C1 segment of cervical spinal cord (tissue), 14 donors: ENCODE data around the gene AGO4.
"Not testable (repeated sequence)": the region's sequence is repeated elsewhere in the genome, so short reads cannot be mapped to it uniquely, and the experiment has no call there.

Experiments used
- DNase-seq, 14 donors: peaks; one replicate each; lab custom pipeline; 2025; lab: John Stamatoyannopoulos, UW

Gene AGO4

DNA sequence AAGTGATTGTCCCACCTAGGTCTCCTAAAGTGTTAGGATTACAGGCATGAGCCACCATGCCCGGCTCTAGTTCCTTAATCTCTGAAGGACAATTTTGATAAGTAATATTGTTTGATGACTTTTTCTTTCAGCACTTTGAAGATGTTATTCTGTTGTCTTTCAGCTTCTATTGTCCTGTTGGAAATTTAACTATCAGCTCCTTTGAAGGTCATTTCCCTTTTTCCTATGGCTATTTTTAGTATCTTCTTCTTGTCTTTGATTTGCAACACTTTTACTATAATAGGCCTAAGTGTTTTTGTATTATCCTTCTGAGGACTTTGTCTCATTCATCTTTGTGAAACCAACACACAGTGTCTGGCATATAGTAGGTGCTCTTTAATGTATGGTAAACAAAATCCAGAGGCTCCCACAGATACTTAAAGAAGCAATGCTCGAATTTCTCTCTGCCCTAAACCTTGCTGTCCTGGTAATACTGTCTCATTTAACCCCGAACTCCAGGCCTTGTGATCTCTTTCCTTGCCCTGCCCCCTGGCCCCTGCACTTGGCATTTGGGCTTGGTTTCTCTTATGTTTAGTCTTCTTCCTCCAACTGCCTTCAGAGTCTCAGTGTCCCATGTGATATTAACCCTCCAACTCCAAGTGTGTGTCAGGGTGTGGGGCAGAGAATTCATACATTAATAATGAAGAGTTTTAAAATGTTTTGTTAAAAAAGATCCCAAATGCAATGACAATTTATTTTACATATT, 56.2 kb downstream of the AGO4 start:
- no peak for DNase-seq

DNA sequence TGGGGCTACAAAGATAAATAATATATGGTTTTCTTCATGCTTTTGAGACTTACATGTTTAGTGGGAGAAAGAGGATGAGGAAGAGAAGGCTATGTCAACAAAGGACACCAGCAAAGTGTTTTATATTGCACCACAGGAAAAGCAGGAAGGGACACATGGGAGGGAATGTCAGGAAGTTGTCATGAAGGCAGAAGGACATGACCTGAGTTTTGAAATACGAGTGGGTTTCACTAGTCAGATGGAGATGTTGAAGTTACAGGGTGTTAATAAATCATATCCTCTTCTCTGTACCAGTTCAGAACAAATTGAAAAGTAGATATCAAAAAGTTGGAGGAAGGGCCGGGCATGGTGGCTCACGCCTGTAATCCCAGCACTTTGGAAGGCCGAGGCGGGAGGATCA, 57.0 kb downstream of the AGO4 start:
- no peak for DNase-seq

DNA sequence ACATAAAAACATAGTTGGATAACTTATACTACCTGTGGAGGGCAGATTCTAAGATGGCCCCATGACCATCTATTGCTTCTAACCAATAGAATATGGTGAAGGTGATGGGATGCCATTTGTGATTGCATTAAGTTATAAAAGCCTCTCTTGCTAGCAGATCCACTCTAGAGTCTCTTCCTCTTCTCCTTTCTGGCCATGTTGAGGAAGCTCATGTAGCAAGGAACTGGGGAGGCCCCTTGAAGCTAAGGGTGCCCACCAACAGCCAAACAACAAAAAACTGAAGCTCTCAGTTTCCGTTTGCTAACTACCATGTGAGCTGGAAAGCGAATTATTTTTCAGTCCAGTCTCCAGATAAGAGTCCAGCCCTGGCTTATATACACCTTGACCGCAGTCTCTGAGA, 59.2 kb downstream of the AGO4 start:
- no peak for DNase-seq

DNA sequence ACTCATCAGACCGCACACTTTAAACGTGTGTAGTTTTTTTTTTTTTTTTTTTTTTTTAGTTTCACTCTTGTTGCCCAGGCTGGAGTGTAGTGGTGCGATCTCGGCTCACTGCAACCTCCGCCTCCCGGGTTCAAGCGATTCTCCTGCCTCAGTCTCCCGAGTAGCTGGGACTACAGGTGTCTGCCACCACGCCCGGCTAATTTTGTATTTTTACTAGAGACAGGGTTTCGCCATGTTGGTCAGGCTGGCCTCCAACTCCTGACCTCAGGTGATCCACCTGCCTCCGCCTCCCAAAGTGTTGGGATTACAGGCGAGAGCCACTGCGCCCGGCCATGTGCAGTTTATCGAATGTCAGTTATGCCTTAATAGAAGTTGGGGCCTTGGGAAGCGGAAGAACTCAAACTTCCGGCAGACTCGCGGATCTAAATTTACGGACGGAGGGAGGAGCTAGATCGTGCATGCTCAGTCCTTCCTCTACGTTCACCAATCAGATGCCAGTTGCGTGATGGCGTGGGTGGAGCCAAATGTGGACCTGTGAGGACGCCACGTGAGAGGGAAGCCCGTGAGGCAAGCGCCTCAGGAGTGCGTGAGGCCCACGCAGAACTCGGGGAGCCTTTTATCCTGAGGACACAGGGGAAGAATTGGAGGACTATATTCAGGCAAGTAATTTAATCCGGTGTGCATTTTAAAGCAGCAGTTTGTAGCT, 61.6 kb downstream of the AGO4 start:
- not testable (repeated sequence) for DNase-seq

DNA sequence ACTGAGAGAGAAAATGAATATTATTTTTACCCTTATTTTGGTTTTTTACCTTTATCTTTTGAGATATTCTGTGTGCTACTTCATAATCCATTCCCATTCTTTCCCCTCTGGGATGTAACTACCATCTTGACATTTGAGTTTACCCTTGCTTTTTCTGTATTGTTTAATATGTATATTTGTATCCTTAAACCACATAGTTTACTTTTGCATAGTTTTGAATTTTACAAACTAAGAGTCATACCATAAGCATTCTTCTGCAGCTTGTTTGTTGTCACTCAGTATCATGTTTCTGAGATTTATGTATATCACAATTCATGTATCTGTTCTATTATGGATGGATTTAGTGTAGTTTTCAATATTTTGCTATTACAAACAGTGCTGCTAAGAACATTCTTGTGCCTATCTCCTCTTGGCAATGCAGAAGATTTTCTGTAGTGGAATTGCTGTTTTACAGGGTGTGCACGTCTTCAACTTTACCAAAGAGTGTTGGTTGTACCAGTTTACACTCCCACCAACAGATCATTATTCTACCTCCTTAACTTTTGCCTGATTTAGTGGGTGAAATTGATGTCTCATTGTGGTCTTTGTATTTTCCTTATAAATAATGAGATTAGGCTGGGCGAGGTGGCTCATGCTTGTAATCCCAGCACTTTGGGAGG, 63.0 kb downstream of the AGO4 start:
- no peak for DNase-seq

DNA sequence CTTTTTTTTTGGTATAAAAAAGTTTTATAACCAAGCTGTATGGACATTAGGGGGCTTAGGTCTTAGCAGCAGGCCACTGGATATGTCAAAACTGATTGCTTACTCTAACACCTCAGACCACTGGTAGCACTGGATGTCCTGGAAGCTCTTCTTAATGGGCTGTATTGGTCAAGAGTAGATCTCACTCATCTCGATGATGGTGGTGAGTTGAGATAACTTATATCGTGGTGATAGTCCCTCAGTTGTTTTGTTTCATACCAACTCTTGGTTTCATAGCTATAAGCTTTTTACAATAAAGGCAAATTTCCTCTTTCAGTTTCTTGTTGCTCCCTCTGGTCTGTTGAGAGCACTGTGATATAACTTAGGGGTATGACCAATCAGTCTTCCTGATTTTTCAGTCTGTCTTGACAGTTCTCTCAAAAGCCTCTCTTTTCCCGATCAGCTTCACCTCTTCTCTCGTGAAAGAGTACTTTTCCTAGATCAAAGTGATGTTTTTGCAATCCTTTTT, 65.5 kb downstream of the AGO4 start:
- DNase-seq: no peak

DNA sequence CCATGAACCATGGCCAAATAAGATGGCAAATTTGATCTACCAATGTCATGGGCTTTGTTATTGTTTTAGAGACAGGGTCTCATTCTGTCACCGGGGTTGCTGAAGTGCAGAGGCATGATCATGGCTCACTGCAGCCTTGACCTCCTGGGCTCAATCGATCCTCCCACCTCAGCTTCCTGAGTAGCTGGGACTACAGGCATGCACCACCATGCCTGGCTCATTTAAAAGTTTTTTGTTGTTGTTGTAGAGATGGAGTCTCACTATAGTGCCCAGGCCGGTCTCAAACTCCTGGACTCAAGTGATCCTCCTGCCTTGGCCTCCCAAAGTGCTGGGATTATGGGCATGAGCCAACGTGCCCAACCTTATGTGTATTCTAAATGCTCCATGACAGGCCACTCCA, 66.3 kb downstream of the AGO4 start:
- DNase-seq: not testable (repeated sequence)

DNA sequence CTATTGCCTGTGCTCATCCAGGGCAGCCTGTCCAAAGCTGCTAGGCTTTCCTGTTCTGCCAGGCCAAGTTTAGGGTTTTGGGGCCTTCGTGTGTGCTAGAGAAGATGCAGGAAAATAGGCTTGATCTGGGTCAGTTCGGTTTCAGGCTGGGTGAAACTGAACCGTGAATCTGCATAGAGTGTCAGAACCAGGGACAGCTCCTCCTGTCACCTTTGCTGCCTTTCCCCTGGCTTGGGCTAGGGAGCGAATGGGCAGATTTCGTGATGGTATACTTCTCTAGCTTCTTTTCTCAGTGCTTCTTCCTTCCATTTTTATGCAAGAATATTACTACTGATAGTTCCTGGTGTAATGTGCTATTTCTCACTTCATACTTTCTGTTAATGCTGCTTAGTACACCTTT, 69.2 kb downstream of the AGO4 start:
- DNase-seq: no peak

DNA sequence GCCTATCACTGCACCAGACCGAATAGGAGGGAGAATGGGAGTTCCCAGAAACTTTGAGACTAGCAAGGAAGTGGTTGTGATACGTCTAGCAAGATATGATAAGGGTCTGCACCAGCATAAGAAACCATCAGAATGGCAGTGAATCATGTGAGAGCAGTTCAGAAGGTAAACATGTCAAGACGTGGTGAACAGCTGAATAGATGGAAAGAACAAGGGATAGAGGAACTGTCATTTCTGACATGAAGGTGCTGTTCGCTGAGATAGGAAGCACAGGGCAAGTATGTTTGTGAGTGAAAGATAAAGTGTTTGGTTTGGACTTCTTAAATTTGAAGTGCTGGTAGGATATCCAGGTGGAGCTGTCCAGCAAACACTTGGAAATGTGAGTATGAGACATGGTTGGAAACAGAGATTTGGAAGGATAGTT, 74.0 kb downstream of the AGO4 start:
- DNase-seq: no peak

DNA sequence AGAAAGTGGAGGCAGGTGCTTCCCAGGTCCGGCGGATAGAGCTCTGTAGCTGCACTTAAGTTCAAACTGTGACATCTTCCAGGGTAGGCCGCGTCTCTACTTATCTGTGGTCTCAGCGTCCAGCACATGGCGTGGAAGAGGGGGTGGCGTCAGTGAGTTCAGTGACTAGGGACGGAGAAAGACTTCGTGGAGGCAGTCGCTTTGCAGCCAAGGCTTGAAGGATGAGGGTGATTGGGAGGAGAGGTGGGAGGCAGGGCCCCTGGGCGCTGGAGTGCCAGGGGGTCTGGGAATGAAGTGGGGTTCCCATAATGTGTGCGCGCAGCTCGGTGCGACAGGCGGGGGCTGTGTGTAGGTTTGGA, 74.7 kb downstream of the AGO4 start:
- no peak for DNase-seq

DNA sequence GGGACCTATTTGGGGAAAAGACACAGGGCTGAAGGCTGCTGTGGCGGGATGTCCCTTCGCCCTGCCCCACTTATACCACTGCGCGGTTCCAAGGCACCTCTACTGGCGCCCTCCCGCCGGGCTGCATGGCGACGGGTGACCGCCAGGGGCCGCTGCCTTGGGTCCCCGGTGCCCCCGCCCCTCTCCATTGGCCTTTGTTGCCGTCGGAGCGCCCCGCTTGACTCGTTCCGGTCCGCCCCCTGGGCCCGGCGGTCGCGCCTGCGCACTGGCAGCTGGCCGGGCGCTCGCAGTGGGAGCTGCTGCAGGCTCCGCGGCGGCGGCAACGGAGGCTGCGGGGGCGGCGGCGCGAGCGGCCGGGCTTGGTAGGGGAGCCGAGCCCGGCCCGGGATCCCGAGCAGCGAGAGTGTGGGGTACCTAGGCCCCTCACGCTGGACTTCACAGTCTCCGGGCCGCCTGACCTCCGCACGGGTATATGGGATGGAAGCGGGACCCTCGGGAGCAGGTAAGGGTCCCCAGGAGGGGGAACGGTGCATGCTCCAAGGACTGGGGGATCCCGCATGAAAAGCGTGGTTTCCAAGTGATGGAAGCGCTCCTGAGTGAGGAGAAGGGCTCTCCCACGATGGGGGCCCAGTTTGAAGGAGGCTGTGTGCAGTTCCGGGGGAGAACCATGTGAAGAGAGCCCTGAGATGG, 75.3 kb downstream of the AGO4 start, which contains the start of gene AGO1:
AGO1 (plus strand) TSS at position 265 of the 690 bp plus-strand sequence; CDS start at position 478, 213 bp downstream.
- DNase-seq: peak; percentile 36 to 97 (median 88)

DNA sequence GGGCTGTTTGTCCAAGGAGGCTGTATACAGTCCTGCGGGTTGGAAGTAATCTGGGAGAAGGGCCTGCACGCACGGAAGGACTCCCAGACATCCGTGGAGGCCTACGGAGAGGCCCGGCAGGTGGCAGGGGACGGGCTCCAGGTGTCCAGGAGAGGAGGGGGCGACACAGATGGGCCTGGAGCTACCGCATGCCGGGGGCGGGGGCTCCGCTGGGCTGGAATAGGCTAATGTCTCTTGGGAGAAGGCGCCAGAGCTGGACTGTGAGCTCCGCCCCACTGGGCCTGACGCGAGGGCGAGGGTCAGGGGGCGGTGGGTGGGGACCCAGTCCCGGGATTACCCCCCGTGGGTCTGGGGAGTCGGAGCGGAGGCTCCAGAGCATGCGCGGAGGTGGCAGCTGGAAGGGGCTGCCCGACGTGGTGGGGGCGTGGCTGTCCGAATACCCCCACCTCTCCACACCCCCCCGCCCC, 75.9 kb downstream of the AGO4 start:
- peak in 11 of 14 donors; percentile 3 to 69 (median 34) for DNase-seq

DNA sequence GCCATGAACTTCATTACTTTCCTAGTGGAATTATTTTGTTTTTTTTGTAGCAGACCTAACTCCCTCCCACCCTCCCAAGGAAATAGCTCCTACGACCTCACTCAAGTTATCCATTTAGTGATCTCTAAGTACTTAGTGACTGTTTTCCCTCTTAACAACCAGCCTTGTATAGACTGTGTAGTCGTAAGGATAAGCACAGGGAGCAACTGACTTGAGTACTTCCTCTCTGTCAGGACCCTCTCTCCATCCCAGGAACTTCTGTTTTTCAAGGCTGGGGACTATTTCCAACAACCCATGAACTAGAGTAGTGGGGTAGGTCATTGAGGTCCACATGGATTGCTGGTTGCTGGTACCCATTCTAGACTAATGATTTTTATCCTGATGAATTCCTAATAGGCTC, 77.1 kb downstream of the AGO4 start:
- no peak for DNase-seq

DNA sequence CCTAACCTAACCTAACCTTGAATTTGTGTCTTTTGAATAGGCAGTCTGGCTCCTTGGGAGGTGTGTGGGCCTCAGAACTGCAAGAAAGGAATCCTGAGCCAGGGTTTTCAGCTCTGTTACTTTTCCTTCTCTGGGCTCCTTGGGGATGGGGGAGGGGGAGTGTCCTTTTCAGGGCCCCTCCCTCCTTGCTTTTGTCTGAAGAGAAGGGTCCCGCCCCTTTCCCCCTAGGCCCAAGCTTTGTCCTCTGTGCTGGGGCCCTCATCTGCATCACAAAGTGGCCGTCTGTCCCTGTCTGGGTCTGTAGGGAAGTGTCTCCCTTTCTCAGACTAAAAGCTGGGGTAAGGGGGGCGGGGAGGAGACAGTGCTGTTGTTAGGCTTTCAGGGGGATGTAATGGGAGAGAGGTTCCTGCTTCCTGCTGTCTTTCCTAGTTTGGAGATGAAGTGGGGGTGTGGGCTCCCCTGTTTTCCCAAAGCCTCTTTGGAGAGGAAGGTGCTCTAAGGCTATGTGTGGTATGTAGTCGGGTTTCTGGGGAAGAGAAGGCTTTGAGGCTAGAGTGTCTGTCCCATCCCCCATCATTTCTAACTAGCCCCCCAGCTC, 78.2 kb downstream of the AGO4 start:
- DNase-seq: peak in 4 of 14 donors; percentile 2 to 18 (median 12)

DNA sequence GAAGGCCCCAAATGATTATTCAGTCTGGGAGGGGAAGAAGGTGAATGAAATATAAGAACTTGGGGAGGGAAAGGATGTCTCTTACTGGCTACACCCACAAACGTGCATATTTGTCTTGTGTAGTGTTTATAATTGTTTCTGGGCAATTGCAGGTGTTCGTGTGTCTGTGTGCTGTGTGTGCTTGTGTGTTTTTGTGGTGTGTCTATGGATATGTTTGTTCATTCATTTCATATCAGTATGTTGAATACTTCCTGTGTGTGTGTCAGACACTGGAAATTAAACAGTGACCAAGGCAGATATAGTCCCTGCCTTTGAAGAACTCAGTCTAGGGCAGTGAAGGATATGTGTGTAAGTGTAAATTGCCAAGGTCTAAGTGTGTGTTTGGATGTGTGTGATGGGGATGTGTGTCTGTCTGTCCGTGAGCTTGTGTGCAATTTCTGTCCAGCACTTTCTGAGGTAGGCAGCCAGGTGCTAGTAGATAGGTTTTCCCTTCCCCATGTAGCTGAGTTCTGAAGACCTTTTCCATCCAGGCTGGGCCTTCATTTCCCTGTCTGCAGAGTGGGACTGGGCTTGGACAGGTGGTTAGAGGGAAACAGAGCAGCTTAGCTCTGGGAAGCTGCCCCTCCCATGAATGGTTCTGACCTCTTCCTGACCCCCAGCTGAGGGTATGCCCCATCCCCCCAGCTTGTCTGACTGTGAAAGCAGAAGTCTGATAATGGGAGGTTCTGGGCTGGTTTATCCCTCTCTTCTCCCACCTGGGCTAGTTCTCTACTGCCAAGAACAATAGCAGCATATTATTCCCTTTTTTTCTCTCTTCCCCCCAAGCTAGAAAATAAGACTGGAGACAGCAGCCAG, 79.0 kb downstream of the AGO4 start:
- no peak for DNase-seq

DNA sequence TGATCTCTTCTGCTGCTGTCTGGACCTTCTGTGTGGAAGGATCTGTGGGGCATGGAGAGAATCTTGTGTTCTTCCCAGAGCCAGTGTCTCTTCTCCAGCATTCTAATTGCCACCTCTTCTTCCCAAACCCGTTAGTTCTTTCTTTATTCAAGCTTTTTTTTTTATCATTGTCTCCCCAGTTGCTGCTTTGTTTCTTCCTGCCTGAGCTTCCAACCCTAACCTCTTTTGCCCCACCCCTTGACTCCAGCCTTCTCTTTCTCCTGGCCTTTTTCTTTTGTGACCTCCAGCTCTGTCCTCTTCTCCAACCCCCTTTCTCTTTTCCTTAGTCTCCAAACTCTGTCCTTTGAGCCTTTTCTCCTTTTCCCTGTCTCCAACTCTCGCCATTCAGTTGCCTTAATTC, 79.7 kb downstream of the AGO4 start:
- no peak for DNase-seq

DNA sequence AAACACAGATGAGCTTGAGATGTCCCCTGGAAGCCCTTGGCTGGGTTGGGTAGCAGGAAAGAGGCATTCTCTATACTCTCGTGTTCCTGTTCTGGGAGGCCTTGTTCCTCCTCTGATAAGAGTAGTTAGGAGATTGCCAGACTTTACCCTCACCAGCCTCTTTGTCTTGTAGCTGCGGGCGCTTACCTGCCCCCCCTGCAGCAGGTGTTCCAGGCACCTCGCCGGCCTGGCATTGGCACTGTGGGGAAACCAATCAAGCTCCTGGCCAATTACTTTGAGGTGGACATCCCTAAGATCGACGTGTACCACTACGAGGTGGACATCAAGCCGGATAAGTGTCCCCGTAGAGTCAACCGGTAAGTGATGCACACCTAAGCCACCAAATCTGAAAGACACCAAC, 80.4 kb downstream of the AGO4 start:
- DNase-seq: no peak

DNA sequence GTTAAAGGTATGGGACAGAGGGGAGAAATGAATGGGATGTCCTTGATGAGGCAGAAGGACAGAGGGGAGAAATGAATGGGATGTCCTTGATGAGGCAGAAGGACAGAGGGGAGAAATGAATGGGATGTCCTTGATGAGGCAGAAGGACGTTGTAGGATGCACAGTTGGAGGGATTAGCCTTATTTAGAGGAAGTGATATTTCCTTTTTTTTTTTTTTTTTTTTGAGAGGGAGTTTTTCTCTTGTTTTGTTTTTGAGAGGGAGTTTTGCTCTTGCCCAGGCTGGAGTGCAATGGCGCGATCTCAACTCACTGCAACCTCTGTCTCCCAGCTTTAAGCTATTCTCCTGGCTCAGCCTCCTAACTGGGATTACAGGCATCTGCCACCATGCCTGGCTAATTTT, 81.2 kb downstream of the AGO4 start:
- DNase-seq: not testable (repeated sequence)

DNA sequence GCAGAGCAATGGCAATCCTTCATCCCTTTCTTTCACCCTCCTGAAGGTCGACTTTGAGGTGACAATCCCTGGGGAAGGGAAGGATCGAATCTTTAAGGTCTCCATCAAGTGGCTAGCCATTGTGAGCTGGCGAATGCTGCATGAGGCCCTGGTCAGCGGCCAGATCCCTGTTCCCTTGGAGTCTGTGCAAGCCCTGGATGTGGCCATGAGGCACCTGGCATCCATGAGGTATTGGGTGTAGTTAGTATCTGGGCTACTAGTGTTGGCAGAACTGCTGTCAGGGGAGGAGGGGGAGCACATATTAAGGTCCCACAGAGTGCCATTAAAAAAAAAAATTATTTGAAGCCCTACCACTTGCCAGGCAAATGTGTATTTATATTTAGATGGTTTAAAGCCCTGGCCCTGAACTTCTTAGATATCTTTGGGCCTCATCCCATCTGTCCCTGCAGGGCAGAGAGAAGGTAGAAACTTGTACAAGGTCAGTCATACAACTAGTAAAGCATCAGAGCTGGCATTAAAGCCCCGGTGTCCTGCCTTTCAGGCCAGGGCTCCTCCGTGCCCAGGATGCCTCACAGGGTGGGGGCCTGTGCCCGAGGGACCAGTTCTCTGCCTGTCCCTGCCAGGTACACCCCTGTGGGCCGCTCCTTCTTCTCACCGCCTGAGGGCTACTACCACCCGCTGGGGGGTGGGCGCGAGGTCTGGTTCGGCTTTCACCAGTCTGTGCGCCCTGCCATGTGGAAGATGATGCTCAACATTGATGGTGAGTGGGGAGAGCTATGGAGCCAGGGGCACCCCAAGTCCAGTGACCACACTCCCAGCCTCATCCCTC, 85.4 kb downstream of the AGO4 start:
- no peak for DNase-seq
